Smooth muscle cell (in vitro differentiated cells): ENCODE measurements around the gene CLEC4G. TPM values are rescaled to one million over a fixed set of nuclear protein-coding genes. Genes with fewer than 3 reads are reported as not detected.

Experiments
- DNase-seq: peaks from one replicate; lab custom pipeline; 2025; ENCODE audit not compliant: unreplicated experiment; lab: John Stamatoyannopoulos, UW
- H2AFZ ChIP-seq: fragments of 200-600 bp; sonication (generic); 2 replicates; pipeline ENCODE4 v1.6.0; 2016; ENCODE audit warnings: antibody characterized with exemption, low read depth, mild to moderate bottlenecking
- H3F3A ChIP-seq: fragments of 200-600 bp; sonication (generic); 2 replicates; pipeline ENCODE4 v1.6.0; 2017; ENCODE audit warnings: antibody characterized with exemption, low read depth
- H3K27ac ChIP-seq: fragments of 200-600 bp; sonication (generic); 2 replicates; pipeline ENCODE4 v1.5.1; 2016; ENCODE audit warnings: low read depth, mild to moderate bottlenecking
- H3K27me3 ChIP-seq: fragments of 200-600 bp; sonication (generic); 2 replicates; pipeline ENCODE4 v1.6.1; 2016; ENCODE audit warnings: low read depth, mild to moderate bottlenecking
- H3K36me3 ChIP-seq: fragments of 200-600 bp; sonication (generic); 2 replicates; pipeline ENCODE4 v1.5.1; 2016; ENCODE audit warnings: low read depth
- H3K4me1 ChIP-seq: fragments of 200-600 bp; sonication (generic); 2 replicates; pipeline ENCODE4 v1.5.1; 2016; ENCODE audit warnings: low read depth
- H3K4me2 ChIP-seq: fragments of 200-600 bp; sonication (generic); 2 replicates; pipeline ENCODE4 v1.6.0; 2016; ENCODE audit warnings: mild to moderate bottlenecking
- H3K4me3 ChIP-seq: fragments of 200-600 bp; sonication (generic); 2 replicates; pipeline ENCODE4 v1.5.1; 2016; ENCODE audit warnings: mild to moderate bottlenecking
- H3K79me2 ChIP-seq: fragments of 200-600 bp; sonication (generic); 2 replicates; pipeline ENCODE4 v1.6.0; 2016; ENCODE audit warnings: low read depth, mild to moderate bottlenecking
- H3K9ac ChIP-seq: fragments of 200-600 bp; sonication (generic); 2 replicates; pipeline ENCODE4 v1.6.0; 2016; ENCODE audit warnings: low read depth
- H3K9me3 ChIP-seq: fragments of 200-600 bp; sonication (generic); replicated peaks from 2 replicates; pipeline ENCODE4 v1.5.1; 2016; ENCODE audit warnings: low read depth
- H4K20me1 ChIP-seq: fragments of 200-600 bp; sonication (generic); 2 replicates; pipeline ENCODE4 v1.6.0; 2016; ENCODE audit warnings: low read depth
- CTCF ChIP-seq: fragments of 200-600 bp; sonication (generic); IDR thresholded peaks from 2 replicates; pipeline ENCODE4 v1.5.1; 2017; ENCODE audit warnings: borderline replicate concordance, mild to moderate bottlenecking, antibody characterized with exemption; ENCODE audit not compliant: insufficient read depth, poor library complexity, severe bottlenecking
- WGBS: methylation state at CpG from one replicate; pipeline ENCODE4 v1.1.7; 2016; ENCODE audit warnings: low lambda C conversion rate; 5-methylcytosine and 5-hydroxymethylcytosine counted together
- polyA plus RNA-seq: library from polyadenylated mRNA; unstranded; fragments of >200 nt; fragmentation: Nextera tagmentation; extraction: Ambion mirVana; gene quantifications from 2 replicates; pipeline ENCODE4 v1.2.1, GENCODE V29; 2016
- total RNA-seq: library from RNA; depleted of rRNA; stranded (reverse); fragments of >200 nt; gene quantifications from 2 replicates; pipeline ENCODE4 v1.2.3, GENCODE V29; 2014

Gene CLEC4G
- total and polyA plus RNA-seq, 2 experiments from 2014 or later, result not detected

GRCh38 chr19:7744871-7745650, 13.2 kb upstream of the CLEC4G start:
- Histone ChIP-seq H3K4me1 (no peaks in the 10 kb centered on the region), H3K79me2 (no peaks in the 10 kb centered on the region), H2AFZ (no peak overlapping the region), H3F3A (no peaks in the 10 kb centered on the region), H3K9ac (no peak overlapping the region), H3K4me2 (no peak overlapping the region), H3K27ac (no peak overlapping the region), H4K20me1 (no peaks in the 10 kb centered on the region), H3K9me3 (no peaks in the 10 kb centered on the region), H3K36me3 (no peaks in the 10 kb centered on the region), H3K27me3 (peaks cover 20% of the 10 kb centered on the region), H3K4me3 (no peak overlapping the region)
- TF ChIP-seq CTCF, result no peak
- WGBS, result 90% methylated on average over 12 of the region's 12 CpGs
- DNase-seq, result no peak

GRCh38 chr19:7744199-7744786, 12.4 kb upstream of the CLEC4G start:
- H3K4me3 ChIP-seq, result no peak overlapping the region
- H3K79me2 ChIP-seq, result no peaks in the 10 kb centered on the region
- H3K27me3 ChIP-seq, result peaks cover 20% of the 10 kb centered on the region
- no peaks in the 10 kb centered on the region for H3K9me3 ChIP-seq
- H4K20me1 ChIP-seq, result no peaks in the 10 kb centered on the region
- no peak overlapping the region for H3K9ac ChIP-seq
- no peaks in the 10 kb centered on the region for H3K36me3 ChIP-seq
- no peak overlapping the region for H3K4me2 ChIP-seq
- H2AFZ ChIP-seq, result no peak overlapping the region
- no peaks in the 10 kb centered on the region for H3K4me1 ChIP-seq
- no peak overlapping the region for H3K27ac ChIP-seq
- TF ChIP-seq CTCF, result no peak
- 77% methylated on average over 5 of the region's 5 CpGs for WGBS
- no peak for DNase-seq
- H3F3A ChIP-seq, result no peaks in the 10 kb centered on the region

GRCh38 chr19:7743425-7743841, 11.5 kb upstream of the CLEC4G start:
- H3K27me3 ChIP-seq, result peaks cover 20% of the 10 kb centered on the region
- no peak overlapping the region for H2AFZ ChIP-seq
- H4K20me1 ChIP-seq, result no peaks in the 10 kb centered on the region
- H3K9me3 ChIP-seq, result no peaks in the 10 kb centered on the region
- no peaks in the 10 kb centered on the region for H3F3A ChIP-seq
- 64% methylated on average over 2 of the region's 2 CpGs for WGBS
- H3K9ac ChIP-seq, result no peak overlapping the region
- H3K27ac ChIP-seq, result no peak overlapping the region
- TF ChIP-seq CTCF, result no peak
- H3K4me1 ChIP-seq, result no peaks in the 10 kb centered on the region
- H3K4me2 ChIP-seq, result no peak overlapping the region
- H3K36me3 ChIP-seq, result no peaks in the 10 kb centered on the region
- DNase-seq, result no peak
- no peaks in the 10 kb centered on the region for H3K79me2 ChIP-seq
- no peak overlapping the region for H3K4me3 ChIP-seq

- TF ChIP-seq CTCF, result no peak
- DNase-seq, result no peak
- Histone ChIP-seq H3K27ac (no peak overlapping the region), H3K79me2 (no peaks in the 10 kb centered on the region), H3K27me3 (peaks cover 20% of the 10 kb centered on the region), H3K9me3 (no peaks in the 10 kb centered on the region), H4K20me1 (no peaks in the 10 kb centered on the region), H2AFZ (no peak overlapping the region), H3K4me1 (no peaks in the 10 kb centered on the region), H3K4me3 (no peak overlapping the region), H3K9ac (no peak overlapping the region), H3F3A (no peaks in the 10 kb centered on the region), H3K4me2 (no peak overlapping the region), H3K36me3 (no peaks in the 10 kb centered on the region)
- WGBS, result 84% methylated on average over 11 of the region's 11 CpGs
Observed at GRCh38 chr19:7742991-7743390, 11.1 kb upstream of the CLEC4G start.
